Liver (tissue), 9 donors: Measurements from ENCODE around the gene CHL1. TPM values are rescaled to one million over a fixed set of nuclear protein-coding genes. Genes with fewer than 3 reads are reported as not detected.

Experiments used
- DNase-seq: peaks from one replicate; pipeline ENCODE4 v3.0.0-alpha.2; 2017; ENCODE audit warnings: low spot score
- H3K27ac ChIP-seq, 2 donors: one replicate each; pipeline ENCODE4 v1.7.0; 2013; ENCODE audit warnings: inconsistent platforms in 2 of 2, low read length in 2 of 2, control low read depth in 1 of 2, low read depth in 1 of 2, mild to moderate bottlenecking in 1 of 2
- H3K27me3 ChIP-seq, 4 donors: one replicate each; pipeline versions ENCODE4 v1.6.1 to v1.7.0; 2013; ENCODE audit warnings: low read length in 3 of 4, inconsistent platforms in 1 of 4, mild to moderate bottlenecking in 1 of 4, moderate library complexity in 1 of 4; ENCODE audit not compliant: control insufficient read depth in 4 of 4, insufficient read depth in 4 of 4
- H3K36me3 ChIP-seq, 4 donors: one replicate each; pipeline versions ENCODE4 v1.6.1 to v1.7.0; 2013; ENCODE audit warnings: low read length in 3 of 4, mild to moderate bottlenecking in 3 of 4, low read depth in 1 of 4, moderate library complexity in 1 of 4; ENCODE audit not compliant: control insufficient read depth in 4 of 4, insufficient read depth in 3 of 4
- H3K4me1 ChIP-seq, 4 donors: one replicate each; pipeline versions ENCODE4 v1.6.1 to v1.7.0; 2013; ENCODE audit warnings: low read length in 3 of 4, mild to moderate bottlenecking in 3 of 4, moderate library complexity in 1 of 4; ENCODE audit not compliant: control insufficient read depth in 4 of 4, insufficient read depth in 4 of 4
- H3K4me3 ChIP-seq, 3 donors: one replicate each; pipeline versions ENCODE4 v1.6.1 to v1.7.0; 2013; ENCODE audit warnings: low read length in 3 of 3, control low read depth in 1 of 3, low read depth in 1 of 3, mild to moderate bottlenecking in 1 of 3
- H3K9ac ChIP-seq, 2 donors: one replicate each; pipeline ENCODE4 v1.7.0; 2013; ENCODE audit warnings: low read length in 2 of 2, mild to moderate bottlenecking in 2 of 2, moderate library complexity in 2 of 2, control low read depth in 1 of 2, low read depth in 1 of 2
- H3K9me3 ChIP-seq, 4 donors: one replicate each; pipeline versions ENCODE4 v1.6.1 to v1.7.0; 2013; ENCODE audit warnings: low read length in 3 of 4; ENCODE audit not compliant: control insufficient read depth in 4 of 4
- ATF3 ChIP-seq: IDR thresholded peaks from 2 replicates; pipeline ENCODE4 v1.6.1; 2016; ENCODE audit warnings: antibody characterized with exemption
- CTCF ChIP-seq: fragments of 150-350 bp; IDR thresholded peaks from 2 replicates; pipeline ENCODE4 v1.5.1; 2017; ENCODE audit warnings: improper control_type of control experiment, low read depth, low read length; ENCODE audit not compliant: missing input control
- EGR1 ChIP-seq, 2 donors: IDR thresholded peaks; 2 replicates each; pipeline ENCODE4 v1.6.1; 2016 to 2018; ENCODE audit warnings: antibody characterized with exemption in 2 of 2, low read depth in 2 of 2
- HNF4G ChIP-seq: IDR thresholded peaks from 2 replicates; pipeline ENCODE4 v1.6.1; 2016; ENCODE audit warnings: antibody characterized with exemption
- JUND ChIP-seq, 2 donors: IDR thresholded peaks; 2 replicates each; pipeline ENCODE4 v1.6.1; 2016; ENCODE audit warnings: antibody characterized with exemption in 2 of 2
- MAX ChIP-seq: IDR thresholded peaks from 2 replicates; pipeline ENCODE4 v1.6.1; 2016; ENCODE audit warnings: antibody characterized with exemption
- NR2F2 ChIP-seq: IDR thresholded peaks from 2 replicates; pipeline ENCODE4 v1.6.1; 2016; ENCODE audit warnings: antibody characterized with exemption
- RAD21 ChIP-seq, 2 donors: IDR thresholded peaks; 2 replicates each; pipeline ENCODE4 v1.6.1; 2016; ENCODE audit warnings: antibody characterized with exemption in 2 of 2, mild to moderate bottlenecking in 2 of 2
- REST ChIP-seq: IDR thresholded peaks from 2 replicates; pipeline ENCODE4 v1.6.1; 2016; ENCODE audit warnings: antibody characterized with exemption, mild to moderate bottlenecking
- RXRA ChIP-seq, 2 donors: IDR thresholded peaks; 2 replicates each; pipeline ENCODE4 v1.6.1; 2017 to 2018; ENCODE audit warnings: antibody characterized with exemption in 2 of 2, mild to moderate bottlenecking in 1 of 2
- SP1 ChIP-seq: IDR thresholded peaks from 2 replicates; pipeline ENCODE4 v1.6.1; 2018; ENCODE audit warnings: antibody characterized with exemption, mild to moderate bottlenecking
- ZBTB33 ChIP-seq: IDR thresholded peaks from 2 replicates; pipeline ENCODE4 v1.6.1; 2016; ENCODE audit warnings: antibody characterized with exemption
- WGBS: extraction: QIAGEN DNeasy Blood & Tissue Kit; methylation state at CpG from one replicate; pipeline ENCODE4 v1.1.7; 2013; 5-methylcytosine and 5-hydroxymethylcytosine counted together
- polyA plus RNA-seq, 2 donors: library from polyadenylated mRNA; stranded (reverse) in 1 of 2; unstranded in 1 of 2; fragments of 200-250 nt in 1 of 2; fragments of >200 nt in 1 of 2; fragmentation: Nextera tagmentation in 1 of 2; extraction: Ambion mirVana in 1 of 2; gene quantifications; one replicate each; pipeline versions ENCODE4 v1.2.1 to v1.2.3, GENCODE V29; 2013 to 2015
- total RNA-seq, 2 donors: library from RNA; depleted of rRNA; stranded (reverse); fragments of >200 nt; gene quantifications; one replicate each; pipeline ENCODE4 v1.2.3, GENCODE V29; 2014
- donor health status: healthy.
- donor health status: healthy.
- donor health status: healthy.
- donor health status: healthy.
- donor health status: healthy.

The CHL1 gene
- total and polyA plus RNA-seq, 4 donors, result 0.03 to 8.1 (median 0.66) TPM

- Histone ChIP-seq H3K4me1 (no peaks in the 10 kb centered on the region), H3K4me3 (no peak overlapping the region), H3K27me3 (no peaks in the 10 kb centered on the region), H3K9ac (no peak overlapping the region), H3K36me3 (no peaks in the 10 kb centered on the region), H3K9me3 (no peaks in the 10 kb centered on the region), H3K27ac (no peak overlapping the region)
- WGBS, result 92% methylated on average over 2 of the region's 2 CpGs
- TF ChIP-seq HNF4G, result no peak
- TF ChIP-seq CTCF, result no peak
- no peak for TF ChIP-seq JUND (IDR thresholded peaks at IDR 0.05)
- no peak for TF ChIP-seq NR2F2
- no peak for TF ChIP-seq EGR1 (IDR thresholded peaks at IDR 0.05; ENCODE audit: low read depth in 2 of 2)
- TF ChIP-seq RAD21 (IDR thresholded peaks at IDR 0.05), result no peak
- no peak for TF ChIP-seq RXRA (IDR thresholded peaks at IDR 0.05)
- TF ChIP-seq SP1, result no peak
- no peak for TF ChIP-seq MAX
- TF ChIP-seq REST, result no peak
- no peak for TF ChIP-seq ATF3
- TF ChIP-seq ZBTB33, result no peak
- no peak for DNase-seq
Observed at GRCh38 chr3:324423-324822, 127.9 kb downstream of the CHL1 start.

- H3K9me3 ChIP-seq, result no peaks in the 10 kb centered on the region
- H3K27ac ChIP-seq, result no peak overlapping the region
- TF ChIP-seq SP1 (no peak), HNF4G (no peak), ZBTB33 (no peak), CTCF (no peak)
- WGBS, result 80% methylated on average over 1 of the region's 1 CpG
- no peaks in the 10 kb centered on the region for H3K36me3 ChIP-seq
- no peak overlapping the region for H3K4me3 ChIP-seq
- H3K27me3 ChIP-seq, result no peaks in the 10 kb centered on the region
- DNase-seq, result no peak
- no peaks in the 10 kb centered on the region for H3K4me1 ChIP-seq
- H3K9ac ChIP-seq, result no peak overlapping the region
Observed at GRCh38 chr3:325495-325894, 128.9 kb downstream of the CHL1 start.
